MM.1S (cell line): ENCODE data around the gene IGFL1.

Source experiments
- CTCF ChIP-seq: fragments of 300-600 bp; sonication (generic); IDR thresholded peaks from 2 replicates; pipeline ENCODE4 v1.5.1; 2016; ENCODE audit warnings: antibody characterized with exemption, low read length, mixed read lengths
- EZH2 ChIP-seq: fragments of 300-600 bp; sonication (generic); optimal IDR thresholded peaks from 2 replicates; pipeline ENCODE3; 2017; ENCODE audit warnings: low read depth, mild to moderate bottlenecking, antibody characterized with exemption, low read length, mixed read lengths

GRCh38 chr19:46209472-46209871, 20.1 kb upstream of the IGFL1 start:
- TF ChIP-seq CTCF: no peak
- TF ChIP-seq EZH2: no peak
